ENCODE measurements around the gene PANK4.

The PANK4 gene

GRCh38 chr1:2522230-2522629 is 4.2 kb downstream of the PANK4 start:
- TF ChIP-seq CTCF (IDR thresholded peaks at IDR 0.05): no peak
- no peaks in the 10 kb centered on the region for H3K9me3 ChIP-seq
- H3K36me3 ChIP-seq: peaks cover 43 to 50% (median 44%) of the 10 kb centered on the region in 3 donors
- no peak overlapping the region for H3K4me3 ChIP-seq
- H3K27me3 ChIP-seq: no peaks in the 10 kb centered on the region
- H3K4me1 ChIP-seq: peaks cover 0 to 30% (median 26%) of the 10 kb centered on the region in 4 donors
- intact Hi-C loops (cut with DNase I; ENCODE audit: low total_unique reads): loop anchor here (5.0 kb wide), 1 partner anchor 35 kb away; the partner anchor contains the start of gene TNFRSF14
- no peak for DNase-seq
- H3K27ac ChIP-seq: no peak overlapping the region

- H3K36me3 ChIP-seq: peaks cover 53 to 65% (median 57%) of the 10 kb centered on the region in 3 donors
- H3K4me3 ChIP-seq: no peak overlapping the region
- no peak for DNase-seq
- H3K4me1 ChIP-seq: peaks cover 0 to 22% (median 18%) of the 10 kb centered on the region in 4 donors
- intact Hi-C loops (cut with DNase I; ENCODE audit: low total_unique reads): loop anchor here (5.0 kb wide), 1 partner anchor 36 kb away; the partner anchor contains the start of gene TNFRSF14
- no peaks in the 10 kb centered on the region for H3K9me3 ChIP-seq
- no peak overlapping the region for H3K27ac ChIP-seq
- TF ChIP-seq CTCF (IDR thresholded peaks at IDR 0.05): no peak
- H3K27me3 ChIP-seq: no peaks in the 10 kb centered on the region
Measured at GRCh38 chr1:2520806-2521205, 5.6 kb downstream of the PANK4 start.

GRCh38 chr1:2520206-2520605 is 6.2 kb downstream of the PANK4 start:
- TF ChIP-seq CTCF (IDR thresholded peaks at IDR 0.05): no peak
- H3K27ac ChIP-seq: no peak overlapping the region
- intact Hi-C loops (cut with DNase I; ENCODE audit: low total_unique reads): loop anchor here (5.0 kb wide), 1 partner anchor 37 kb away; the partner anchor contains the start of gene TNFRSF14
- no peak overlapping the region for H3K4me3 ChIP-seq
- peaks cover 0 to 17% (median 14%) of the 10 kb centered on the region in 4 donors for H3K4me1 ChIP-seq
- H3K27me3 ChIP-seq: no peaks in the 10 kb centered on the region
- DNase-seq: no peak
- H3K36me3 ChIP-seq: peaks cover 57 to 71% (median 58%) of the 10 kb centered on the region in 3 donors
- H3K9me3 ChIP-seq: no peaks in the 10 kb centered on the region

GRCh38 chr1:2519729-2520128 is 6.7 kb downstream of the PANK4 start:
- Histone ChIP-seq H3K27ac (no peak overlapping the region), H3K36me3 (peaks cover 62 to 75% (median 63%) of the 10 kb centered on the region in 3 donors), H3K9me3 (no peaks in the 10 kb centered on the region), H3K4me1 (peaks cover 0 to 12% (median 9%) of the 10 kb centered on the region in 4 donors), H3K27me3 (no peaks in the 10 kb centered on the region), H3K4me3 (no peak overlapping the region)
- intact Hi-C loops (cut with DNase I; ENCODE audit: low total_unique reads): loop anchor here (5.0 kb wide), 1 partner anchor 38 kb away; the partner anchor contains the start of gene TNFRSF14
- DNase-seq: no peak
- TF ChIP-seq CTCF (IDR thresholded peaks at IDR 0.05): no peak

GRCh38 chr1:2519029-2519685 is 7.2 kb downstream of the PANK4 start:
- H3K9me3 ChIP-seq: no peaks in the 10 kb centered on the region
- H3K4me3 ChIP-seq: no peak overlapping the region
- intact Hi-C loops (cut with DNase I; ENCODE audit: low total_unique reads): no loop called here
- no peaks in the 10 kb centered on the region for H3K27me3 ChIP-seq
- TF ChIP-seq CTCF (IDR thresholded peaks at IDR 0.05): no peak
- no peak for DNase-seq
- H3K27ac ChIP-seq: no peak overlapping the region
- peaks cover 66 to 81% (median 69%) of the 10 kb centered on the region in 3 donors for H3K36me3 ChIP-seq
- peaks cover 0 to 6% (median 3%) of the 10 kb centered on the region in 4 donors for H3K4me1 ChIP-seq
